HFF-Myc (cell line): ENCODE data around the gene TMEM250.

Experiments
- DNase-seq: peaks from one replicate; pipeline ENCODE4 v3.0.0-alpha.2; 2011; ENCODE audit warnings: low read depth; ENCODE audit errors: extremely low read depth
- H3K4me3 ChIP-seq: replicated peaks from 2 replicates; pipeline ENCODE4 v1.5.1; 2011; ENCODE audit warnings: low read depth, mild to moderate bottlenecking, control low read depth, low read length
- CTCF ChIP-seq: IDR thresholded peaks from 2 replicates; pipeline ENCODE4 v1.5.1; 2012; ENCODE audit warnings: mild to moderate bottlenecking, low read depth, low read length, control low read depth; ENCODE audit errors: missing control alignments

TMEM250 gene

GRCh38 chr9:136142414-136142796, 23.7 kb upstream of the TMEM250 start:
- H3K4me3 ChIP-seq = no peak overlapping the region
- no peak for DNase-seq

GRCh38 chr9:136141682-136142413, 23.2 kb upstream of the TMEM250 start:
- no peak for TF ChIP-seq CTCF
- no peak for DNase-seq
- no peak overlapping the region for H3K4me3 ChIP-seq

More at GRCh38 chr9:136142414-136142796, 23.7 kb upstream of the TMEM250 start:
- no peak for TF ChIP-seq CTCF

- TF ChIP-seq CTCF = no peak
- no peak for DNase-seq
- H3K4me3 ChIP-seq = no peak overlapping the region
These were observed 22.3 kb upstream of the TMEM250 start for GRCh38 chr9:136140966-136141365.

- no peak for TF ChIP-seq CTCF
- no peak overlapping the region for H3K4me3 ChIP-seq
- no peak for DNase-seq
These were observed 21.4 kb upstream of the TMEM250 start for GRCh38 chr9:136140046-136140445.

- H3K4me3 ChIP-seq = no peak overlapping the region
- peak; percentile 44 for TF ChIP-seq CTCF
- no peak for DNase-seq
These were observed 19.9 kb upstream of the TMEM250 start for GRCh38 chr9:136138566-136138965.

- no peak overlapping the region for H3K4me3 ChIP-seq
- DNase-seq = no peak
- no peak for TF ChIP-seq CTCF
These were observed 18.9 kb upstream of the TMEM250 start for GRCh38 chr9:136137321-136138265.
